ENCODE results near the gene LHFPL2.

- TF ChIP-seq SUZ12 (IDR thresholded peaks at IDR 0.05; ENCODE audit: extremely low read depth, insufficient read depth, insufficient read length) (no peak), YY1 (IDR thresholded peaks at IDR 0.05; ENCODE audit: insufficient read depth, insufficient read length) (no peak)
Observed at GRCh38 chr5:78630047-78630446, 18.5 kb downstream of the LHFPL2 start.
